GM21717 (cell line): Measurements from ENCODE around the gene GAL.

Experiments
- ATAC-seq: cut with Tn5 transposase; IDR thresholded peaks from one replicate; pipeline ENCODE4 v1.9.1; 2021; ENCODE audit warnings: mild to moderate bottlenecking, moderate library complexity; ENCODE audit not compliant: unreplicated experiment

GAL gene

DNA sequence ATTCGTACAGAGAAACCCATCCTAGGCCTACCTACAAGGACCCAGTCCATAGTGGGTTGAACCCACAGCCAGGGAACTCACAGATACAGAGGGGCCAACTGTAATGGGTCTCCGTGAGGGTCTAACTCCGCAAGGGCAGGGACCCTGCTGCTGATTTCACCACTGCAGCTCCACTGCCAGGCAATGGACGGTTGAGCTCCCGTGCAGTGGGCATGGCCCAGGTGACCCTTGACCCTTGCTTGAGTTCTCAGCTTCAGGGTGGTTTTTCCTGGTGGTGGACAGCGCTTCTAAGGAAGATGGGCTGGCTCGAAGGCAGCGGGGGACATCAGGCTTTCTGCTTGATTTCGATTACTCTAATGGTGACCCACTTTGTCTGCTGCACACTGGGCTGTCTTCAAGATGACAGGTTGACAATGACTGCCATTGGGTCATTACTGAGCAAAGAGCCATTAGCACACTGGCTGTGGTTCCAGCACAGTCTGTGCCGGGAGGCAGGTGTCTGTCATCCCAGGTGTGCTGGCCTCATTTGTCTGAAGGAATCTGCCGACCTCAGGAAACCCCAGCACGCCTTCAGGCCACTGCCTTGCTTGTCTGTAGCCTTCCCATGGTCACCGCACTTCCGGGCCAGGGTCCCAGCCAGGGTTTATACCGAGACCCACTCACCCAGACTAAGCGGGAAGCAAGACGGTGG, 3.7 kb upstream of the GAL start:
- no peak for ATAC-seq

DNA sequence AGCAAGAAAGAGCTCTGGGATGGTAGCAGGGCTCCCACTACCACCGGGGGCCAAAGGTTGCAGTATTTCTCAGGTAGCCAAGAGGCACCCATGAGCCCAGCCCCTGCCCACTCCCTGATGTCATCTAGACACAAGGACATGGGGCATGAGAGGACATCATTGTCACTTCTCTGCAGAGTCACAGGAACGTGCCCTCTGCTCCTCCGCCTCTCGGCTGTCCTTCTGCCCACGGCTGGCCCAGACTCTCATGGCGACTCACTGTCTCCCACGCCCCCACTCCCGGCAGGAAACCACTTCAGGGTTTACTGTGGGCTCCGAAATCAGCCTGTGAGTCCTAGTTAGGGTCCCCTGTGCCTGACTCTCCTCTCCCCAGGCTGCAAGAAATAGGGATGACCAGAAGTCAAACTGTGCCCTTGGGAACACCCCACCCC, 1.8 kb upstream of the GAL start:
- ATAC-seq = no peak

DNA sequence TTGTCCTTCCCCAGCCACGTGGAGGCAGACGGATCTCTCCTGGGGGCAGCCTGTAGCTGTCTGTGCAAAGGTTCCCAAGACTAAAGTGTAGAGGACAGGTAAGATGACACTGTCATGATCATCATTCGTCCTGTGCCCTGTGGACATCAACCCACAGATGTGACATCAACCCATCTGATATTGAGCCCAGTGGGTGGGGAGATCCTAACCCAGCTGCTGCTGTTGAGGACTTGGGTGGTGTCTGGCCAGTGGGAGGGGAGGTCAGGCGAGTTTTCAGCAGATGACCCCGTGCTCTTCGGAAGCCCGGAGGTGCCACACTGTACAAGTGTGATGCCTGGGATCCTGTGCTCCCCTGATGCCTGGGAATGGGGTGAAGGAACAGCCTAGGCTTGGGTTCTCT, 1.2 kb upstream of the GAL start:
- ATAC-seq = no peak

DNA sequence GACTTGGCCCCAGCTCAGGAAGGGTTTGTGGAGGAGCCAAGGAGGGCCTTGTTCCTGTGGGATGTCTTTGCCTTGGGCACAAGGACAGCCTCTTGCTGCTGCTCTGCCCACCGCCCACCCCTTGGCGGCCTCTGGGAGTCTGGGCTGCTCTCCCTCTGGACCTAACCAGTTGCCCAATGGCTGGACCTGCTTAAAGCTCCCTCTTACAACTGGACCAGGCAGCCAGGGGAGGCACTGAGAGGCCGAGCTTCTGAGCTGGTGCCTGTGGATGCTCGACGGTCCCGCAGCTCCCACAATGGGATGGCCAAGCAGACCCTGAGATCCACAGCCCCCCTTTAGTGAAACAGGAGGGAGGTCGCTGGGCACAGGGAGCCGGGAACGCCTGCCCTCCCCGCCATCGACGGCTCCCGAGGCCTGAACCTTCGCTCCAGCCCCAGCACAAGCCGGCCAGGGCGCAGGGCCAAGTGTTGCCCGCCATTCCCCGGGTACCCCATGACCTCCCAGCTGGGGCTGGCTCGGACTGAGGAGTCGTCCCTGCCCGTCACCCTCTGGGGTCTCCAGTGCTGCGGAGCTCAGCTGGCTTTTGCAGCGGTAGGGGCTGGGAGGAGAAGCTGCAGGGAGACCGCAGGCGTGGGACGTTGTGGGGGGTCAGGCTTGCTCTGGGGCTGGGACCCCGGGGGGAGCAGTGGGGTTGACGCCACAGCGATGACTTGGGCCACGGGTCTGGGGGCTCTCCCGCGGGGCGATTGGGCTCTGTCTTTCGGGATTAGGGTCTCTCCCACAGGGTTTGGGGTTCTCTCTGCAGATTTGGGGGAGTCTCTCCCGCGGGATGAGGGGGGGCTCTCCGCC, 584 bp upstream of the GAL start:
- no peak for ATAC-seq

DNA sequence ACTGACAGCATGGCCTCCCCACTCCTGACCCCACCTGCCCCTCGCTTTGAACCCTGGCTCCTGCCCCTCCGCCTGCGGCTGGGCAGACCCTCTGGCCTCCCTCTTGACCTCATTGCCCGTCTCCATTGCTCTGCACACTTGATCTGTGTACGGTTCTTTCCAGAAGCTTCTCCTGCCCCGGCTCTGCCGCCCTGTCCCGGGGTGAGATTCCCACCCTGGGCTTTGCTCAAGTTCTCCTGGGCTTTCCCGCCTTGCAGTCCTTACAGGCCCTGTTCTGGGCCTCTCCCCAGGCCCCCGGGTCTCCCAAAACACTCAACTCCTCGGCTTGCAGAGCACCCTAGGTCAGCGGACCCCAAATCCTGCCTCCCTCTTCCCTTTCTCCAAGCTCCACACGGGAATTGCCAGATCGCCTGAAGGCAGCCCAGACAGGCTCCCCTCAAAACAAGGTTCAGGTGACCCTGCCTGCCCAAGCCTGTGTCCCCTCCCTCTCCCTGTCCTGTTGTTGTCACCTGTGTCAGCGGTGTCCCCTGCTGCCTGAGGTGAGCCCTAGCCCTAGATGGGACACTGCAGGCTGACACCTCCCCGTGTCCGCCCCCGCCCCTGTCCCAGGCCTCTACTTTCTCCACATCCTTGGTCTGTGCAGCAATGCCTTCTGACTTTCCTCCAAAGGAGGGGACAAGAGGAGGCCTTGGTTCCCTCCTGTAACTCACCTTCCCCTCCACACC, 1.5 kb downstream of the GAL start:
- no peak for ATAC-seq

DNA sequence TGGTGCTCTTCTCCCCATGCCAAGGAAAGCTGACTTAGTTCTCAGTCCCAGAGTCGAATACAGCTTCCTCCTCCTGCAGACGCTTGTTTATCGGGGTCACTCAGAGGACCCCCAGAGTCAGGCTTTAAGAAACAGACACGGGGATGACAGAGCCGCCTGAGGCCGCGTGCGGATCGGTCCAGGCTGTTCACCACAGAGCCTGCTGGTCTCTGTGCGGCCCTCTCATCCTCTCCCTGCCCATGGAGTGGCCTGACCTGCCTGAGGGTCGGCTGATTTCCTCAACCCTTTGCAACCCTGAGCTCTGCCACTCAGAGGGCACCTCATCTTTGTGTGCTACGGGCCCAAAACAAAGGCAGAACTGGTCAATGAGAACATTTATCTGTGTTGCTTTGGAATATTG, 2.1 kb downstream of the GAL start:
- ATAC-seq = no peak

DNA sequence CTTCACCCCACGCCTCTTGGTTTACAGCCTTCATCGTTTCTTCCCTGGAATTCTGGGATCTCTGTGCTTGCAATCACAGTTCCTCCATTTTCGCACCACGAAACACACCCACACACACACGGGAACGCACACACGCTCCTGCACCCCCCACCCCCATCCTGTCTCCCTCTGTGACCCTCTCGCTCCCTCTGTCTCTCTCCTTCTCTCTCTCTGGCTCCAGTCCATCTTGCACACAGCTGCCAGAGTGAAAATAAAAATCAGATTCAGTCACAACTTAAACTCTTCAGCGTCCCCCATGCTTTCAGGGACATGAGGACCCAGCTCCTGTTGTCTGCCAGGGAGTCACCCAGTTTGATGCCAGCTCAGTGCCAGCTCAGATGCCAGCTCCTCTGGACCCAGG, 3.0 kb downstream of the GAL start:
- no peak for ATAC-seq

DNA sequence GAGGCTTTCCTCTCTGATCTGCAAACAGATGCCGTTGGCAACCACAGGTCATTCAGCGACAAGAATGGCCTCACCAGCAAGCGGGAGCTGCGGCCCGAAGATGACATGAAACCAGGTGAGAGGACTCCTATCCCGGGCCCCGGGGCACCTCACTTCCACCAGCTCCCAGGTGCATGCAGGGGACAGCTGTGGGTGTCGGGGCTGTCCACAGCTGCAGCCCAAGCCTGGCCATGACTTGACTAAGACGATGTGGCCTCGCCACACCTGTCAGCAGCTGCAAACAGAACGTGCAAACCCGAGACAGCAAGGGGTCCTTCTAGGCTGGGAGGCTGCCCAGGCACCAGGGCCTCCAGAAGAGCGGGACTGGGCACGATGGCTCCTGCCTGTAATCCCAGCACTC, 3.6 kb downstream of the GAL start:
- ATAC-seq = no peak

DNA sequence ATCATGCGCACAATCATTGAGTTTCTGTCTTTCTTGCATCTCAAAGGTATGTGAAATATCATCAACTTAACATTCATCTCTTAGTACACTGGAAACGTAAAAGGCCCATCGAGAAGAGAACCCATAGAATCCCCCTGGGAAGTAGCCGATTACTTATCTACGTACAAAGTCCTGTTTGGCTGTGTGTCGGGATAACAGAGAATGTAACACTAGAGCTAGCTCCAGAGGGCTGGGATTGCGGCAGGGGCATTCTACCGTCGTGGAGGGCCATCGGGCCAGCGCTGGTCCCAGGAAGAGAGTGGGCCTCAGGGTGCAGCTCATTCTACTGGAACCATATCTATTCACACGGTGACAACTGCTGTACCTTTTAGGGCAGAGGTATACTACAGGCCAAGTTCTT, 4.5 kb downstream of the GAL start:
- ATAC-seq = no peak

DNA sequence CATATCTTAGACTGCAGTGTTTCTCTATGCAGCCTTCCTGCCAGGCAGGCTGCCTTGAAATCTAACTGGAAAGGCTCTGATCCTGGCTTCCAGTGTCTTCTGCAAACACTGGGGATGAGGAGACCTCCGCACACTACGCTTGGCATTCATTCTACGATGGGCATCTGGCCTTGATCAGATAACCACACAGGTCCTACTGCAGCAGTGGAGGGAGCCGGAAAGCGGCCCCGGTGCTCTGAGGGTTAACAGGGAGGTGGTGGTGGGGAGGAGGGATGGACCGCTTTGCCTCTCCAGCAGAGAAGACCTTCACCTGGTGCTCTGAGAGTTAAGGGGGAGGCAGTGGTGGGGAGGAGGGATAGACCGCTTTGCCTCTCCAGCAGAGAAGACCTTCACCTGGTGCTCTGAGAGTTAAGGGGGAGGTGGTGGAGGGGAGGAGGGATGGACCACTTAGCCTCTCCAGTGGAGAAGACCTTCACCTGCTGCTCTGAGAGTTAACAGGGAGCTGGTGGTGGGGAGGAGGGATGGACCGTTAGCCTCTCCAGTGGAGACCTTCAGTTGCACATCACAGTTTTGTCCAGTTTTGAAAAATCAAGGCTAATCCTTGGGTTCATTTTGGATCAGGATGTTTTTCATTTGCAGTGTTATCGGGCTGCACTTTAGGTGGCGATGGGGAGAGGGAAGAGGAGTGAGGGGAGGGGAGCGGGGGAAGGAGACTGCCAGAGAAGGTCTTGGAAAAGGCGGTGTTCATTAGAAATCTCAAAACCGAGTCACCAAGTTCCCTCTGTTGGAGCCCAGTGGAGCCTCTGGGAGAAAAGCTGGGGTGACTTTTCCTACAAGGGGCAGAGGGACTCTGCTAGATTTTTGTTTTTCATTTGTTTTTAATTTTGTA, 5.6 kb downstream of the GAL start:
- no peak for ATAC-seq

DNA sequence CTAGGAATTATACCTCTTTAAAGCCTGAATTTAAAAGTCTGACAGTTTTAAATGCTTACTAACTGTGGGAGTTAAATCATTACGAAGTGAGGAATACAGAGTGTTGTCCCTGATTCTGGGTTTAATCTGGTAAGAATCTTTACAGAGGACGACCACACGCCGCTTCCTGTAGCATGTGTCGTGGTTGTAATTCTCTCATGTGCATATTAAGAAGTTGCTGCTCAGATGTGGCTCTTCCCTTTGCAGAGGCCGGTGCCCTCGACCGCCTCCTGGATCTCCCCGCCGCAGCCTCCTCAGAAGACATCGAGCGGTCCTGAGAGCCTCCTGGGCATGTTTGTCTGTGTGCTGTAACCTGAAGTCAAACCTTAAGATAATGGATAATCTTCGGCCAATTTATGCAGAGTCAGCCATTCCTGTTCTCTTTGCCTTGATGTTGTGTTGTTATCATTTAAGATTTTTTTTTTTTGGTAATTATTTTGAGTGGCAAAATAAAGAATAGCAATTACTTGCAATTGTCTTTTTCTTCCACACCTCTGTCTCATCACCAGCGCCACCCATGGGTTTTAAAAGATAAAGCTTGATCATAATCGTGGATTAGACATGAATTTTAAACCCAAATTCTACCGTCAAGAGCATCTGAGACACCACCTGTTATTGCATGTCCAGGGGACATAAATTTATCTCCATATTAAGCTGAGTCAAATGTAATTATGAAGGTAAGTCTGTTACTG, 6.5 kb downstream of the GAL start:
- no peak for ATAC-seq

DNA sequence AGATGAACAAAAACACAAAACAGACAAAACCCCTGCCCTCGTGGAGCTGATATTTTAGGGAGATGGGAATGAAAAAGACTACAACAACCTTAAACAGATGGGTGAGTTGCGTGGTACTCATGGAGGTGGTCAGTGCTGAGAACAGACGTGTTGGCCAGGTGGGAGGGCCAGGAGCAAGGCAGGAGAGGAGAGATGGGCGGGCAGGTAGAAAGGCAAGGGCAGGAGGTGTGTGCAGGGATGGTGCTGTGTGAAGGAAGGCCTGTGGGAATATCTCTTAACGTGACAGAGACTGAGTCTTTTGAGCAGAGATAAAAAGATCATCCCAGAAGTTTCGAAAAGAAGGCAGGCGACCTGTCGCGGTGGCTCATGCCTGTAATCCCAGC, 7.0 kb downstream of the GAL start:
- no peak for ATAC-seq

DNA sequence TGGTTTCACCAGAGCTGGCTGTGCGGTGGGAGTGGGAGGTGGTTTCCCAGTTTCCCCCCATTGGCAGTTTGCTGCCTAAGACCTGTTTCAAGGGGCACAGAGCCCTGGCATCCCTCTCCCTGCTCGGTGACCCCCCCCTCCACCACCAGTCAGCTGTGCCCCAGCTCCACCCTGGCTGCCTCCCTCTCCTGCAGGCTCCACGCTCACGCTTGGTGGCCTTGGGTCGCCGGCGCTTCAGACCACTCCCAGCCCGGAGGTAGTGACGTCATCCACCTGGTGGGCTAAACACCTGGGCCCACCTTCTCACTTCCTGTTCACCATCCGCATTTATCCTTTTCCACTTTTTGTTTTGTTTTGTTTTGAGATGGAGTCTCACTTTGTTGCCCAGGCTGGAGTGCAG, 7.8 kb downstream of the GAL start:
- no peak for ATAC-seq

DNA sequence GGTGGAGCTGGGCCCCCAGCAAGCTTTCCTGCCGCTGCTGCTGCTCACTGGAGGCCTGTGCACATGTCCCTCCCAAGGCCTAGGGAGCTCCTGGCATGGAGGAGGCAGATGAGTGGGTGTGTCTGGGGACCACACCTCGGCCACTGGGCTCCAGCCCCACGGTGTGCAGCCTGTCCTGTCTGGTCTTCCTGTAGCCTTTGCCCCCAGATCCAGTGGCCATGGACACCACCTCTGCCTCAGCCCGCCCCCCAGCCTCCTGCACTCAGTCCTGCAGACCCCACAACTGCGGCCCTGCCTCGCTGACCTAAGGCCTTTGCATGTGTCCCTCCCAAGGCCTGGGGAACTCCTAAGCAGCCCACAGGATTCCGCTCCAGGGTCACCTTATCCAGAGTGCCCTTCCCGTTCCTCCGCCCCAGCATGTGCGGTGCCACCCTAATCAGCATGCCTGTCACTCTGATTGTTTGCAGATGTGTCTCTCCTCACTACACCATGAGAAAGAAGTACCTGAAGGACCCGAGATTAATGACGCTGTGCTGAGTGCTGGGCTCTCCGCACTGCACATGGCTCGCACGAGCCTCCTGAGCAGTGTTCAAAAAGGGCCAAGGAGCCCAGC, 8.6 kb downstream of the GAL start:
- no peak for ATAC-seq

DNA sequence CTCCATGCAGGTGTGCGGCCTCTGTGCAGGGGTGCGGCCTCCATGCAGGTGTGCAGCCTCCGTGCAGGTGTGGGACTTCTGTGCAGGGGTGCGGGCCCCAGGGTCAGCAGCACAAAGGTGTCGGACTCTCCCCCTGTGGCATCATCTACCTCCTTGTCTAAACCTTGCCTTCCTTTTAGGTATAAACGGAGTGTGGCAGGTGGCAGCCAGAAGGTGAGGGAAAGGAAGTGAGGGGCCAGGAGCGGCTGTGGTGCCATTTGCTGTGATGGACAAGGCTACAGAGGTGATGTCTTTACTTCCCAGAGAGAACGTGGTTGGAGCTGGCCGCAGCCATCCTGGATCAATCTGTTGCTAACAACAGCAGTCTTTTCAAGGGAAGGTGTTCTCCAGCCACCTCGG, 9.1 kb downstream of the GAL start:
- ATAC-seq = no peak

DNA sequence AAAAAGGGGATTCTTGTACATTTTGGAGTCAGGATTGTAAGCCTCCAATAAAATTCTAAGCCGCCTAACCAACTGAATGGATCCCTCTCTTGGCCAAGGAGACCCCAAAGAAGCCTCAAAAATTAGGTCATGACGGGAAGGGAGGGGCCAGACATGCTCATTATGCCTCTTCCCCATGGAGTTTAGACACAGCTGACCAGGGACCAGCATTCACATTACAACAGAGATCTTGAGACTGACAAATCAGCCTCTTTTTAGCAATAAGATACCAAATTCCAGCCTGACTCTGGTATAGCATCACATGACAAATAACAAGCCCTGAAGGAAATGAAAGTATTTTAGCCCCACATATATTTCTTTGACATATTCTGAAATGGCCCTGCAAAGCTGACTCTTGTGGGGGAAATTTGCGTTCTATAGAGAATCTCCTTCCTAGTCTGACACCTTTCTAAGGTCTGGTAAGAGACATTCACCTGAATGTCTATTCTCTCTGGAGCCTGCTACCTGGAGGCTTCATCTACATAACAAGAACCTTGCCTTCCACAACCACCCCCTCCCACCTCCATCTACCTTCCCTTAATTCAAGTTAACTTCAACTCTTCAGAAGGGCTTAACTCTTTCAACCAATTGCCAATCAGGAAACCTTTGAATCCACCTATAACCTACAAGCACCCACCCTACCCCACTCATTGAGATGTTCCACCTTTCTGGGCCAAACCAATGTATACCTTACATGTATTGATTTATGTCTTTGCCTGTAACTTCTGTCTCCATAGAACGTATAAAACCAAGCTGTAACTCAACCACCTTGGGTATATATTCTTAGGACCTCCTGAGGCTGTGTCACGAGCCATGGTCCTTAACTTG, 10.3 kb downstream of the GAL start:
- no peak for ATAC-seq

DNA sequence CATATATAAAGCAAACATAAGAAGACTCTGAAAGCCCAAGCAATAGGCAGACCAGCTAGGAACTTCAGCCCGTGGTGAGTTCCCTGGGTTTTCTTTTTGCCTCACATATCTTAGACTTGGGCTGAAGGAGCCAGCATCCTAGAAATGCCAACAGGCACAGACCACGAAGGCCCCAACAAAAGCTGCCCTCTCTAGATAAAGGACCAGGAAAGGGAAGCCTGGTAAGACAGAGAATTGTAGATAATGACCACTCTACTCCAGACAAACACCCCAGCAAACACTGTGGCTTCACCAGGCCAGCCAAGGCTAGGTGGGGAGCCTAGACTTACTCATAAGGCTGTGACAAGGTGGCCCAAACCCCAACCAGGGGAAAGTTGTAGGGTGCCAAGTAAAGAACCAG, 11.2 kb downstream of the GAL start:
- ATAC-seq = no peak

DNA sequence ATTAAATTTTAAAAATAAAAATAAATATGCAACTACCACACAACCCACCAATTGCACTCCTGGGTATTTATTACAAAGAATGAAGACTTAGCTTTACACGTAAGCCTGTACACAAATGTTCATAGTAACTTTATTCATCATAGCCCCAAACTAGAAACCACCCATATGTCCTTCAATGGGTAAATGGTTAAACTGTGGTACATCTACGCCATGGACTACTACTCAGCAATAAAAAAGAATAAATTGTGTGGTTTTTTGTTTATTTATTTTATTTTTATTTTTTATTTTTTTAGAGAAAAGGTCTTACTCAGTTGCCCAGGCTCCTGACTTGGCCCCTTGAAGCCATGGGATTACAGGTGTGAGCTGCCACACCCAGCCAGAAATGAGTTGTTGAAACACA, 14.6 kb downstream of the GAL start:
- no peak for ATAC-seq

DNA sequence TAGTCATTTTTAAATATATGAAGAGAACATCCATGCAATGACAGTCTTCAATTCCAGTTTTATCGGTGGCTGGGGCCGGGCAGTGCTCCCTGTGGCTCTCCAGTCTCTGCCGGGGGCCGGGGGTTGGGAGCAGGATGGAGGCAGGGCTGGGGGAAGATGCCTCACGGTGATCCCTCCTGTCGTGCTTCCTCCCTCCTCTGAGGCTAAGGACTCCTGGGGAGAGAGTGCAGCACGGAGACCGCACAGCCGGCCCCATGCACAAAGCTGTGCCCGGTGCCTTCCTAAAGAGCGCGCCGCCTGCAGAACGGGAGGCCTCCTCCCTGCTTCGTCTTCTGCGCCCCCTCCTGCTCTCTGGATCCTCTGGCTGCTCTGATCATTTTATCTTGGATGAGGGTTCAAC, 20.5 kb downstream of the GAL start:
- no peak for ATAC-seq
